GM18499 (cell line): ENCODE data around the gene CTDP1.
"Not testable (repeated sequence)": the region's sequence is repeated elsewhere in the genome, so short reads cannot be mapped to it uniquely, and the experiment has no call there.

ENCODE experiments used
- ATAC-seq: cut with Tn5 transposase; IDR thresholded peaks from one replicate; pipeline ENCODE4 v1.9.1; 2021; ENCODE audit warnings: moderate number of reproducible peaks; ENCODE audit not compliant: insufficient read depth, unreplicated experiment

The CTDP1 gene

GRCh38 chr18:79681484-79682387 lies 2.1 kb downstream of the CTDP1 start:
- no peak for ATAC-seq

GRCh38 chr18:79682481-79682880 lies 2.9 kb downstream of the CTDP1 start:
- no peak for ATAC-seq

- no peak for ATAC-seq
These were observed 3.5 kb downstream of the CTDP1 start for GRCh38 chr18:79682894-79683625.

- no peak for ATAC-seq
These were observed 4.2 kb downstream of the CTDP1 start for GRCh38 chr18:79683626-79684282.

DNA sequence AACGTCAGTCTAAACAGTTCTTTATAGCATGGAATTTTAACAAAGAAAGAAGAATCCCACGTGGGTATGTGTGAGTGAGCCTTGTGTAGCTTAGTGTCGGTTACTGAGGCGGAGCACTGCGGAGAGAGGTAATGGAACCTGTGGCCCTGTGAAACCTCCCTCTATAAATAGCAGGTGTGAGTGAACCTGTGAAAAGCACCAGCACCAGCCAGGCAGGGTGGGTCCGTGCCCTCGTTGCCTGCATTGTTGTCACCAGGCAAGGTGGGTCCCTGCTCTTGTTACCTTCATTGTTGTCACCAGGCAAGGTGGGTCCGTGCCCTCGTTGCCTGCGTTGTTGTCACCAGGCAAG lies 4.7 kb downstream of the CTDP1 start:
- ATAC-seq: no peak

GRCh38 chr18:79684787-79685186 lies 5.2 kb downstream of the CTDP1 start:
- ATAC-seq: no peak

- no peak for ATAC-seq
These were observed 5.7 kb downstream of the CTDP1 start for GRCh38 chr18:79685281-79685680.

- no peak for ATAC-seq
These were observed 6.4 kb downstream of the CTDP1 start for GRCh38 chr18:79685971-79686370.

DNA sequence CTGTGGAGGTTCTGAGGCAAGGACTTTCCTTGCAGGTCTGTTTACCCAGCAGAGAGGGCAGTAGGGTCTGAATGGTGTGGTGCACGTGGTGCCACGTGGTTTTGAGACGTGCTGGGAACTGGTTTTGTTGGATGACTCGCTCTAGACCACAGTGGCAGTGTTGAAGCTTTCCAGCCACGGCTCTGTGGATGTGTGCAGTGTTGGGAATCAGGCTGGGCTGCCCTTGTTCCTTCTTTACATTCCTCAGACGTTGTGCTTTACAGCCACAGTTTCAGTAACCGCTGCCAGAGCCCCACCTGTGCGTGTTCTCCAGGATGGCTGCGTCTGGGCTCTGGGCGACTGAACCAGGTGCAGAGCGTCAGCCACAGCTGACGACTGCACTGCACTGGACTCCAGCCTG lies 8.2 kb downstream of the CTDP1 start:
- no peak for ATAC-seq

DNA sequence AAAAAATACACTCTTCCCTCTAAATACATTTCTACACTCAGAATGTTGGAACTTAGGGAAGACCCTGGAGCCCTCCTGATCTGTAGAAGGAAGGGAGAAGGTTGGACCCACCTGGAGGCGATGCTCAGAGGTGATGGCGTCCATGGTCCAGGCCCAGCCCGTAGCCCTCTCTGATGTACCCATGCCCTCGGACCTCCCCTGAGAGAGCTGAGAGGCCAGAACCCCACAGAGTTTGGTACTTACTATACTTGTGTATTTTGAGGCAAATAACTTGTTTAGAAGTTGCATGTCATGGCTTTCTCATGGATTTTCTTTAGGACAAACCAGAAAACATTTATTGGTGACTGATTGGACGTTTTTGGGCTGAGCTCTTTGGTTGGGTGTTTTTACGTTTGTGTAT lies 10.5 kb downstream of the CTDP1 start:
- no peak for ATAC-seq

- no peak for ATAC-seq
These were observed 11.2 kb downstream of the CTDP1 start for GRCh38 chr18:79690586-79691482.

- no peak for ATAC-seq
These were observed 12.5 kb downstream of the CTDP1 start for GRCh38 chr18:79692056-79692455.

- ATAC-seq: no peak
These were observed 13.3 kb downstream of the CTDP1 start for GRCh38 chr18:79692886-79693285.

GRCh38 chr18:79693561-79694205 lies 14.1 kb downstream of the CTDP1 start:
- no peak for ATAC-seq

GRCh38 chr18:79694206-79694894 lies 14.7 kb downstream of the CTDP1 start:
- ATAC-seq: not testable (repeated sequence)

DNA sequence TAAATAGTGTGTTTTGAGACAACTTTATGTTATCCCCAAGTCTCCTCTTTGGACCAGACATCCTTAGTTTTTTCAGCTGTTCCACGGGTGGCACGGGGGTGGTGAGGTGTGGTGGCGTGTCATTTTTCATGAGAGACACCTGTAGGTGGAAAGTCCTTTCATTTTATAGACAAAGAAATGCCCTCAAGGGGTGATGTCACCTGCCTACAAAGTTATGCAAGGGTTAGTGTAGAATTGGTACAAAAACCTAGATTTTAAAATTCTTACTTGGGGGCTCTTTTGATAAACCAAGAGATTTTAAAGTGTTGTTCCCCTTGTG lies 15.3 kb downstream of the CTDP1 start:
- ATAC-seq: no peak

- no peak for ATAC-seq
These were observed 15.7 kb downstream of the CTDP1 start for GRCh38 chr18:79695269-79695668.

GRCh38 chr18:79695856-79696850 lies 16.6 kb downstream of the CTDP1 start:
- ATAC-seq: no peak
